GM18502 (cell line): ENCODE measurements around the gene DOP1A.
A peak's percentile ranks its signal among the peaks of the same experiment; 100 is the strongest.

Source experiments
- ATAC-seq: cut with Tn5 transposase; IDR thresholded peaks from one replicate; pipeline ENCODE4 v1.9.1; 2021; ENCODE audit warnings: mild to moderate bottlenecking; ENCODE audit not compliant: unreplicated experiment, poor library complexity

The DOP1A gene

GRCh38 chr6:83193747-83194566 is 126.5 kb downstream of the DOP1A start:
- peak; percentile 23 for ATAC-seq

GRCh38 chr6:83198486-83199172 is 131.2 kb downstream of the DOP1A start:
- no peak for ATAC-seq

GRCh38 chr6:83199173-83199862 is 131.8 kb downstream of the DOP1A start:
- ATAC-seq: peak; percentile 73

GRCh38 chr6:83199863-83200225 is 132.4 kb downstream of the DOP1A start:
- ATAC-seq: no peak

- no peak for ATAC-seq
Observed at GRCh38 chr6:83202031-83202430, 134.6 kb downstream of the DOP1A start.

- ATAC-seq: peak; percentile 100
Observed at GRCh38 chr6:83215131-83216047, 147.9 kb downstream of the DOP1A start.

- no peak for ATAC-seq
Observed at GRCh38 chr6:83216806-83217205, 149.3 kb downstream of the DOP1A start.
